HUES6 (cell line): ENCODE data around the gene EPS8L2.

Experiments
- H3K27ac ChIP-seq: 2 replicates; pipeline ENCODE4 v1.7.0; 2013; ENCODE audit warnings: low read depth, mild to moderate bottlenecking, low read length, inconsistent platforms
- H3K27me3 ChIP-seq: 2 replicates; pipeline ENCODE4 v1.6.1; 2013; ENCODE audit warnings: low read length; ENCODE audit not compliant: control insufficient read depth, insufficient read depth
- H3K36me3 ChIP-seq: 2 replicates; pipeline ENCODE4 v1.6.1; 2013; ENCODE audit warnings: low read length; ENCODE audit not compliant: control insufficient read depth, insufficient read depth
- H3K4me1 ChIP-seq: 2 replicates; pipeline ENCODE4 v1.6.1; 2013; ENCODE audit warnings: low read length; ENCODE audit not compliant: control insufficient read depth, insufficient read depth
- H3K4me3 ChIP-seq: 2 replicates; pipeline ENCODE4 v1.5.1; 2013; ENCODE audit warnings: low read depth, low read length
- H3K9ac ChIP-seq: one replicate; pipeline ENCODE4 v1.6.1; 2013; ENCODE audit warnings: mild to moderate bottlenecking, low read length
- H3K9me3 ChIP-seq: 2 replicates; pipeline ENCODE4 v1.6.1; 2013; ENCODE audit warnings: low read depth, low read length; ENCODE audit not compliant: control insufficient read depth, insufficient read depth

The EPS8L2 gene

GRCh38 chr11:764322-765024 lies 58.4 kb downstream of the EPS8L2 start:
- no peak overlapping the region for H3K4me3 ChIP-seq
- no peaks in the 10 kb centered on the region for H3K9me3 ChIP-seq
- H3K36me3 ChIP-seq, result peaks cover 75% of the 10 kb centered on the region
- H3K27ac ChIP-seq, result no peak overlapping the region
- H3K4me1 ChIP-seq, result peaks cover 14% of the 10 kb centered on the region
- H3K27me3 ChIP-seq, result no peaks in the 10 kb centered on the region
- no peak overlapping the region for H3K9ac ChIP-seq

DNA sequence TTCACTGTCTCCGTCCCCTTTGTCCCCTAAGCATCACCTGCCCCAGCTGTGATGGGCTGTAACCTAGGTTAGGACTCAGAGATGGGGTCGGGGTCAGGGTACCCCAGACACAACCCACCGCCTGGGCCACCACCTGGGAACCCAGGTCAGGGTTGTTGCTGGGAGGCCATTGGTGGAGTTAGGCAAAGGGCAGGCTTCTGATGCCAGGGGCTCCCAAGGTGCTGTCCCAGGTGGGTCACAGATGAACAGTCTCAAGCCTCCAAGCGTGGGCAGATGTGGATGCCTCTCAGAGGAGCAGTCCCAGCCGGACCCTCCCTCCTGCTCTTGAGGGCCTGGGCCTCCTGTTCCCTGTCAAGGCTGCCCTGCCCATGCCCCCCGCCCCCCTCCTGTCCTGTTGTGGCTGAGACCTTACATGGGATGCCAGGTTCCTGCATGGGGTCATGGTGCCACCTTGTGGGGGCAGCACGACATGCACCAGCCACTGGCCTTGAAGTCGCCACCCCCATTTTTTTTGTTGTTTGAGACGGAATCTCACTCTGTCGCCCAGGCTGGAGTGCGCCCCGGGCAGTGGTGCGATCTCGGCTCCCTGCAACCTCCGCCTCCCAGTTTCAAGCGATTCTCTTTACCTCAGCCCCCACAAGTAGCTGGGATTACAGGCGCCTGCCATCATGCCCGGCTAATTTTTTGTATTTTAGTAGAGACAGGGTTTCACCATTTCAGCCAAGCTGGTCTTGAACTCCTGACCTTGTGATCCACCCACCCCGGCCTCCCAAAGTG lies 59.2 kb downstream of the EPS8L2 start:
- no peaks in the 10 kb centered on the region for H3K9me3 ChIP-seq
- no peak overlapping the region for H3K27ac ChIP-seq
- H3K9ac ChIP-seq, result no peak overlapping the region
- no peak overlapping the region for H3K4me3 ChIP-seq
- H3K4me1 ChIP-seq, result peaks cover 14% of the 10 kb centered on the region
- no peaks in the 10 kb centered on the region for H3K27me3 ChIP-seq
- peaks cover 73% of the 10 kb centered on the region for H3K36me3 ChIP-seq

DNA sequence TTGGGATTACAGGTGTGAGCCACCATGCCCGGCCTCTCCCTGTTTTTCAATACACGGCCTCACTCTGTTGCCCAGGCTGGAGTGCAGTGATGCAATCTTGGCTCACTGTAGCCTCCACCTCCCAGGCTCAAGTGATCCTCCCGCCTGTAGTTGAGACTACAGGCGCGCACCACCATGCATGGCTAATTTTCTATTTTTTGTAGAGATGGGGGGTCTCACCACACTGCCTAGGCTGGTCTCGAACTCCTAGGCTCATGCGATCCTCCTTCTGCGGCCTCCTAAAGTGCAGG lies 59.7 kb downstream of the EPS8L2 start:
- H3K9ac ChIP-seq, result no peak overlapping the region
- no peak overlapping the region for H3K27ac ChIP-seq
- no peaks in the 10 kb centered on the region for H3K27me3 ChIP-seq
- peaks cover 14% of the 10 kb centered on the region for H3K4me1 ChIP-seq
- peaks cover 73% of the 10 kb centered on the region for H3K36me3 ChIP-seq
- H3K9me3 ChIP-seq, result no peaks in the 10 kb centered on the region
- no peak overlapping the region for H3K4me3 ChIP-seq

GRCh38 chr11:766106-766935 lies 60.3 kb downstream of the EPS8L2 start:
- no peak overlapping the region for H3K27ac ChIP-seq
- H3K9ac ChIP-seq, result no peak overlapping the region
- H3K9me3 ChIP-seq, result no peaks in the 10 kb centered on the region
- no peak overlapping the region for H3K4me3 ChIP-seq
- H3K36me3 ChIP-seq, result peaks cover 73% of the 10 kb centered on the region
- H3K27me3 ChIP-seq, result no peaks in the 10 kb centered on the region
- H3K4me1 ChIP-seq, result peaks cover 14% of the 10 kb centered on the region

DNA sequence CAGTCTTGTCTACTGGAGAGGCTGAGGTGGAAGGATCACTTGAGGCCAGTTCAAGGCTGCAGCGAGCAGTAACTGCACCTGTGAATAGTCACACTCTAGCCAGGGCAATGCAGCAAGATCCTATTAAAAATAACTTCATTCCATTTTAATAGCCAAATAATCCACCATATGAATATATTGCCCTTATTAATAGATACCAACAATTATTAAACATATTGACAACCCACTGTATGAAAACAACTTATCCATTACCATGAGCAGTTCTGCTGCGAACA lies 60.8 kb downstream of the EPS8L2 start:
- Histone ChIP-seq H3K4me1 (peaks cover 15% of the 10 kb centered on the region), H3K9me3 (no peaks in the 10 kb centered on the region), H3K27ac (no peak overlapping the region), H3K4me3 (no peak overlapping the region), H3K36me3 (peaks cover 73% of the 10 kb centered on the region), H3K27me3 (no peaks in the 10 kb centered on the region), H3K9ac (no peak overlapping the region)

- Histone ChIP-seq H3K9ac (no peak overlapping the region), H3K27ac (no peak overlapping the region), H3K4me1 (peaks cover 15% of the 10 kb centered on the region)
These were observed 61.2 kb downstream of the EPS8L2 start for GRCh38 chr11:767238-767637.

GRCh38 chr11:769887-770641 lies 64.0 kb downstream of the EPS8L2 start:
- no peak overlapping the region for H3K27ac ChIP-seq
- no peaks in the 10 kb centered on the region for H3K9me3 ChIP-seq
- H3K4me1 ChIP-seq, result peaks cover 4% of the 10 kb centered on the region; the same call in 1 of the 2 replicates
- no peaks in the 10 kb centered on the region for H3K27me3 ChIP-seq
- H3K9ac ChIP-seq, result no peak overlapping the region
- no peak overlapping the region for H3K4me3 ChIP-seq
- H3K36me3 ChIP-seq, result peaks cover 69% of the 10 kb centered on the region

More at GRCh38 chr11:767238-767637, 61.2 kb downstream of the EPS8L2 start:
- Histone ChIP-seq H3K9me3 (no peaks in the 10 kb centered on the region), H3K36me3 (peaks cover 75% of the 10 kb centered on the region), H3K27me3 (no peaks in the 10 kb centered on the region), H3K4me3 (no peak overlapping the region)

- no peak overlapping the region for H3K27ac ChIP-seq
- no peak overlapping the region for H3K4me3 ChIP-seq
- no peaks in the 10 kb centered on the region for H3K9me3 ChIP-seq
- H3K27me3 ChIP-seq, result no peaks in the 10 kb centered on the region
- H3K9ac ChIP-seq, result no peak overlapping the region
- peaks cover 62% of the 10 kb centered on the region for H3K36me3 ChIP-seq
- H3K4me1 ChIP-seq, result peaks cover 10% of the 10 kb centered on the region
These were observed 64.9 kb downstream of the EPS8L2 start for GRCh38 chr11:770642-771616.

DNA sequence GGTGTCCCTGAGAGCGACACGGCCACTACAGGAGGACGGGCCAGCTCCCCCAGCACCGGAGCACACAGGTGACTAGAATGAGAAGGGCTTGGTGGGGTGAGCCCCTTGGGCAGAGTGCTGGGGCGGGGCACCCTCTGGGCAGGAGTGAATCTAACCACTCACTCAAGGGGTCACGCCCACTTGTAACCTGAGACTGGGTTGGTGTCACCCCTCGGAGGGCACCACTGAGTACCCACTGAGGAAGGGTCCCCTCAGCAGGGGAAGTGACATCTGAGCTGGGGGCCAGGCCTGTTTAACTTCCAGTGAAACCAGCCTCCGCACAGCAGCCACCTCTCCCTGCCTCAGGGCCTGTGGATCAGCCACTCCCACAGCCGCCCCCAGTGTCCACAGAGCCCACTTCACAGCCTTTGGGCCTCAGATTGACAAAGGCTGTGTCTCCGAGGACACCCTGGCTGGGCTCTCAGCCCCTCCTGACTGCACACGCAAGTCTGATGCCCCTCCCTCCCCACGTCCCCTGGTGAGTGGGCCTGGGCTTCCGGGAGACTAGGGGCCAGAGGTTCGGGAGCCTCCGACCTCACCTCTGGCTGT lies 65.7 kb downstream of the EPS8L2 start:
- no peaks in the 10 kb centered on the region for H3K27me3 ChIP-seq
- H3K36me3 ChIP-seq, result peaks cover 55% of the 10 kb centered on the region
- H3K27ac ChIP-seq, result no peak overlapping the region
- H3K4me3 ChIP-seq, result no peak overlapping the region
- no peak overlapping the region for H3K9ac ChIP-seq
- H3K9me3 ChIP-seq, result no peaks in the 10 kb centered on the region
- H3K4me1 ChIP-seq, result peaks cover 10% of the 10 kb centered on the region
